Ascending aorta (tissue), 2 donors: Measurements from ENCODE around the gene GALT. TPM values are rescaled to one million over a fixed set of nuclear protein-coding genes. Genes with fewer than 3 reads are reported as not detected.
A peak's percentile ranks its signal among the peaks of the same experiment; 100 is the strongest.

Experiments used
- DNase-seq, 2 donors: peaks; one replicate each; pipeline ENCODE4 v3.0.0-alpha.2; 2019; ENCODE audit warnings: low spot score in 2 of 2
- H3K27ac ChIP-seq, 2 donors: fragments of 200-600 bp; sonication (generic); one replicate each; pipeline ENCODE4 v1.5.1; 2016 to 2017; ENCODE audit warnings: mild to moderate bottlenecking in 1 of 2
- H3K27me3 ChIP-seq: fragments of 200-600 bp; sonication (generic); one replicate; pipeline ENCODE4 v1.5.1; 2017
- H3K36me3 ChIP-seq, 2 donors: fragments of 200-600 bp; sonication (generic); one replicate each; pipeline ENCODE4 v1.5.1; 2016
- H3K4me1 ChIP-seq, 2 donors: fragments of 200-600 bp; sonication (generic); one replicate each; pipeline ENCODE4 v1.5.1; 2016 to 2017; ENCODE audit warnings: mild to moderate bottlenecking in 1 of 2
- H3K4me3 ChIP-seq, 2 donors: fragments of 200-600 bp; sonication (generic); one replicate each; pipeline ENCODE4 v1.5.1; 2016 to 2017; ENCODE audit warnings: mild to moderate bottlenecking in 1 of 2
- H3K9me3 ChIP-seq, 2 donors: fragments of 200-600 bp; sonication (generic); one replicate each; pipeline ENCODE4 v1.5.1; 2016
- intact Hi-C: fragments of 100-400 bp; cut with DNase I; formaldehyde crosslinking; loops from one replicate; pipeline ENCODE4 v1.15.1; 2023
- total RNA-seq: library from RNA; depleted of rRNA; stranded (reverse); fragments of >200 nt; gene quantifications from one replicate; pipeline ENCODE4 v1.1.0, GENCODE V29; 2016
- TF ChIP-seq, protein P1 (sequence below), 3 experiments: fragments of 200-600 bp in 2 of 3; fragments of 450-650 bp in 1 of 3; sonication (generic) in 2 of 3; IDR thresholded peaks; one replicate each; pipeline ENCODE4 v1.5.1; 2016 to 2019; ENCODE audit warnings: antibody characterized with exemption in 3 of 3, mild to moderate bottlenecking in 1 of 3, moderate library complexity in 1 of 3

The GALT gene
- total RNA-seq, 1 donor from 2014 or later = 28.3 TPM

DNA sequence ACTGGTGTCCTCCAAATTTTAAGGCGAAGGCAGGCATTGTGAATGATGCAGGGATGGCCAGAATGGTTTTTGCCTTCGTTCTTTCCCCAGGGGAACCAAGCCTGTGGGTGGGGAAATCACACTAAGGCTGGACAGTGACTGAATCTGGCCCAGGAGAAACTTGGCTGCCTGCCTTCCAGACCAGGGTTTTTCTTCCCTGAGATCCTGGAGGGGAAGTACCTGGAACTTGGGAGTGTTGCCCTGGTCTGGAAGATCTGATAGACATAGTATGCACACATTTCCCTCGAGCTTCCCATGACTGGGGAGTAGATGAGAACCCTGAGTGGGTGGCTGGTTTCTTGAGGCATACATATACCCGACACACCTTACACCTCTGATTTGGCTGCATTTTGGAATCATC lies 4.8 kb downstream of the GALT start:
- H3K36me3 ChIP-seq = peaks cover 17 to 21% of the 10 kb centered on the region in 2 donors
- no peaks in the 10 kb centered on the region for H3K9me3 ChIP-seq
- intact Hi-C loops = loop anchor here (5.0 to 10.0 kb wide), 2 partner anchors 341 to 423 kb away; partner anchors contain the start of genes FANCG and VCP
- H3K27me3 ChIP-seq = no peaks in the 10 kb centered on the region
- H3K4me1 ChIP-seq = peaks cover 35 to 65% of the 10 kb centered on the region in 2 donors
- TF ChIP-seq, protein P1, sequence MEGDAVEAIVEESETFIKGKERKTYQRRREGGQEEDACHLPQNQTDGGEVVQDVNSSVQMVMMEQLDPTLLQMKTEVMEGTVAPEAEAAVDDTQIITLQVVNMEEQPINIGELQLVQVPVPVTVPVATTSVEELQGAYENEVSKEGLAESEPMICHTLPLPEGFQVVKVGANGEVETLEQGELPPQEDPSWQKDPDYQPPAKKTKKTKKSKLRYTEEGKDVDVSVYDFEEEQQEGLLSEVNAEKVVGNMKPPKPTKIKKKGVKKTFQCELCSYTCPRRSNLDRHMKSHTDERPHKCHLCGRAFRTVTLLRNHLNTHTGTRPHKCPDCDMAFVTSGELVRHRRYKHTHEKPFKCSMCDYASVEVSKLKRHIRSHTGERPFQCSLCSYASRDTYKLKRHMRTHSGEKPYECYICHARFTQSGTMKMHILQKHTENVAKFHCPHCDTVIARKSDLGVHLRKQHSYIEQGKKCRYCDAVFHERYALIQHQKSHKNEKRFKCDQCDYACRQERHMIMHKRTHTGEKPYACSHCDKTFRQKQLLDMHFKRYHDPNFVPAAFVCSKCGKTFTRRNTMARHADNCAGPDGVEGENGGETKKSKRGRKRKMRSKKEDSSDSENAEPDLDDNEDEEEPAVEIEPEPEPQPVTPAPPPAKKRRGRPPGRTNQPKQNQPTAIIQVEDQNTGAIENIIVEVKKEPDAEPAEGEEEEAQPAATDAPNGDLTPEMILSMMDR (IDR thresholded peaks at IDR 0.05) = no peak
- no peak for DNase-seq
- H3K4me3 ChIP-seq = peak overlapping the region; percentile 42 to 65
- peak overlapping the region; percentile 89 to 96 for H3K27ac ChIP-seq

DNA sequence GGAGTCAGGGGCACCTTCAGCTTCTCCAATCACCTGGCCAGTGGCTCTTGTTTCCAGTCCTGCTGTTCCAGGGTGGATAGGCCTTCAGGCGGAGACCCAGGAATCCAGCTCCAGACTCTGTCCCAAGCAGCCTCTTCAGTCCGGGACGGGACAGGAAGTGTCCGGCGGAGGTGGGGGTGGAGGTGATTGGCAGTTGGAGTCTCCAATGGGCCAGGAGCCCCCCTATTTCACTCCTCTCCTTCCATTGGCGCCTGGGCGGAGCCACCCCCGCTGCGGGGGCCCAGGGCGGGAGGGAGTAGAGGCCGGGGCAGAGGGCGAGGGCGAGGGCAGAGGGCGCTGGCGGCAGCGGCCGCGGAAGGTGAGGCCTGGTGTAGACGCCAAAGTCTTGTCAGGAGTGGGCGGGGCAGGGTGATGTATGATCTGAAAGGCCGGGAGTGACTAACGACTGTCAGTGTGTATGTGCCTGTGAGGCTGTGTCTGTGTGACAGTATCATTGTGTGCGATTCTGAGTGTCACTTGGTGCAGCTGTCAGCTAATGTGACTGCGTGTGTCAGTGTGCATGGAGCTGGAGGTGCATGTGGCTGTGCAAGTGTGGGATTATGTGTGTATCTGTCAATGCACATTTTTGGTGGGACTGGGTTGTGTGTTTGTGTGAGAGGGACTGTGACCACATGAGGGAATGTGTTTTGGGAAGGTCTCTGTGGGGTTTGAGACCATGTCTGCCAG lies 5.6 kb downstream of the GALT start, which contains the start of gene IL11RA:
IL11RA (plus strand) TSS at position 310 of the 726 bp plus-strand sequence. CDS start 3,033 bp downstream, outside the sequence.
- intact Hi-C loops = loop anchor here (5.0 to 10.0 kb wide), 2 partner anchors 340 to 423 kb away; partner anchors contain the start of genes FANCG and VCP
- H3K9me3 ChIP-seq = no peaks in the 10 kb centered on the region
- peak within 1 kb of the TSS; percentile 42 to 65 for H3K4me3 ChIP-seq

DNA sequence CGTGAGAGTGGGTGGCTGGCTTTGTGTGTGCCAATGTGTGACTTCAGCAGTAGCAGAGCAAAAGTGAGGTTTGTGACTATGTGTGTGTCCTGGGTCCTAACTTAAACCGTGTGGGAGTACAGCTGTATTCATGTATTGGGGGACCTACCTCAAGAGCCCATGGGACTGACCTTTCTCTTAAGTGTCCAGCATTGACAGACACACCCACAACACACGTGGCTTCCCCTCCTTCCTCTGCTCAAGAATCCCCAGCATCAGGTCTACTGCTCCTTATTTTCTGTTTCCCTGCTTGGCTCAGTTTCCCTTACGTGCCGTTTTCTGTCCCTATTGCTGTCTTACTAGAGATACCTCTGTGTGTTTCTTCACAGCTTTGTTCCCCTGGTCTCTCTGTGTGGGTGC lies 6.1 kb downstream of the GALT start:
- Histone ChIP-seq H3K4me3 (peak overlapping the region; percentile 42 to 65), H3K9me3 (no peaks in the 10 kb centered on the region), H3K27ac (peak overlapping the region; percentile 89 to 96), H3K36me3 (peaks cover 17 to 23% of the 10 kb centered on the region in 2 donors), H3K4me1 (peaks cover 28 to 60% of the 10 kb centered on the region in 2 donors), H3K27me3 (no peaks in the 10 kb centered on the region)
- DNase-seq = no peak
- intact Hi-C loops = loop anchor here (5.0 to 10.0 kb wide), 2 partner anchors 340 to 422 kb away; partner anchors contain the start of genes FANCG and VCP
- TF ChIP-seq, protein P1 (IDR thresholded peaks at IDR 0.05) = no peak

More for the DNA sequence above, 5.6 kb downstream of the GALT start, which contains the start of gene IL11RA:
- Histone ChIP-seq H3K36me3 (peaks cover 17 to 21% of the 10 kb centered on the region in 2 donors), H3K27ac (peak within 1 kb of the TSS; percentile 89 to 96), H3K4me1 (peaks cover 33 to 64% of the 10 kb centered on the region in 2 donors), H3K27me3 (no peaks in the 10 kb centered on the region)
- peak; percentile 53 to 94 for DNase-seq
- TF ChIP-seq, protein P1 (IDR thresholded peaks at IDR 0.05) = peak in 1 of 3 experiments; percentile 4

DNA sequence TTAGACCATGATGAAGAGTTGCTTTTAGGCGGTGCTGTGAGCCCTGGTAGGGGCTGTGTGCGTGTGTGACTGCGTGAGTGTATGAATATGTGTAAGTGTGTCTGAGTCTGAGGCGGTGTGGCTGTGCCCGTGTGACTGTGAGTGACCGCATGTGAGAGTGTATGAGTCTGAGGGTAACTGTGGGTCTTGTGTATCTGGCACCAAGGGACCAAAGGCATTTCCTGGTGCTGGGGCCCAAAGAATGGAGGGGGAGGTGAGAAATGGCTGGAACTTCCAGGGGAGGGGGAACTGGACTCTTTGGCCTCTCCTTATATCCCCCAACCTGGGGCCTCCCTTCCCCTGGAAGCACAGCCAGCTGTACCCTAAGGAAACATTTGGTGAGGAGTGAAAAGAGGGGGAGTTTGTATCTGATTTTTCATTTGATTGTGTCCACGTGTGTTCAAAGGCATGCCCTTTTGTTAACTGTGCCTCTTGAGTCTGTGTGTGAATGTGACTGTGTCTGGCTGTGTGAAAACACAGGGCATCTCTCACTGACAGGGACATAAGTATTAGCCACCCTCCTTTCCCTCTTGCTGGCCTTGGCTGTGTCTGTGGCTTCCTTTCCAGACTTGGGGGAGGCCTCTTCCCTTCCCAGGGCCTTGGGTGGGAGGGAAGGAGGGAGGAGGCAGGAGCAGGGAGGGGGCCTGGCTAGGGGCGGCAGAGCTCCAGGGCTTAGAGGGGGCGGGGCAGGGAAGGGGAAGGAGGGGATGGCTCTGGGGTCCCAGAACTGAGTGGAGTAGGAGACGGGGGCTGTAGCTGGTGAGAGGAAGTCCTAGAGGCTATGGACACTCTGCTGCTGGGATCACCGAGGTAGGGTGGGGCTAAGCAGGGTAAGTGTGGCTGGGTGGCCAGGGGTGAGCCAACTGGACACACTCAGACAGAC lies 6.9 kb downstream of the GALT start:
- TF ChIP-seq, protein P1 (IDR thresholded peaks at IDR 0.05) = no peak
- peak in 1 of 2 donors; percentile 36 for DNase-seq
- H3K36me3 ChIP-seq = peaks cover 14 to 24% of the 10 kb centered on the region in 2 donors
- H3K27ac ChIP-seq = peak overlapping the region; percentile 89 to 96
- H3K4me3 ChIP-seq = peak overlapping the region; percentile 8 to 65
- H3K4me1 ChIP-seq = peaks cover 22 to 52% of the 10 kb centered on the region in 2 donors
- intact Hi-C loops = loop anchor here (1.0 to 10.0 kb wide), 3 partner anchors 12 to 421 kb away; partner anchors contain the start of genes FANCG and VCP
- H3K27me3 ChIP-seq = no peaks in the 10 kb centered on the region
- H3K9me3 ChIP-seq = no peaks in the 10 kb centered on the region
